Endothelial cell of umbilical vein (primary cell): Measurements from ENCODE around the gene STAG1. TPM values are rescaled to one million over a fixed set of nuclear protein-coding genes. Genes with fewer than 3 reads are reported as not detected.

Experiments
- BruUV-seq: library from RNA; stranded (reverse); fragments of 400-500 nt; replicated peaks from 2 replicates; lab custom pipeline; 2021; lab: Mats Ljungman, UMichigan
- CTCF ChIA-PET: fragments of 300-600, 350-600 bp; sonication (Branson Sonifier 250); formaldehyde crosslinking; loops from one replicate; lab custom pipeline; 2021; ENCODE audit warnings: antibody characterized with exemption, inconsistent platforms; lab: Charles Lee
- POLR2A ChIA-PET: fragments of 300-600, 350-600 bp; sonication (Branson Sonifier 250); formaldehyde crosslinking; loops from one replicate; lab custom pipeline; 2021; ENCODE audit warnings: antibody characterized with exemption, inconsistent platforms; lab: Charles Lee
- DNase-seq: peaks from one replicate; pipeline ENCODE4 v3.0.0-alpha.2; 2011; ENCODE audit warnings: low read depth, low spot score
- FAIRE-seq: peaks from 2 replicates; lab custom pipeline; 2011; peaks lifted over from hg19 to GRCh38; lab: Jason Lieb, UNC
- H2AFZ ChIP-seq: 2 replicates; pipeline ENCODE4 v1.6.0; 2012; ENCODE audit warnings: low read depth, low read length, control low read depth, inconsistent platforms
- H3K27ac ChIP-seq: 2 replicates; pipeline ENCODE4 v1.5.1; 2011; ENCODE audit warnings: low read depth, mild to moderate bottlenecking, control low read depth, low read length, moderate library complexity; ENCODE audit not compliant: insufficient read depth
- H3K27me3 ChIP-seq, 2 experiments: 2 replicates each; pipeline versions ENCODE4 v1.6.0 to v1.6.1; 2011; ENCODE audit warnings: low read length in 2 of 2, mixed read lengths in 1 of 2; ENCODE audit not compliant: control insufficient read depth in 2 of 2, insufficient read depth in 2 of 2
- H3K36me3 ChIP-seq, 2 experiments: 2 replicates in 1 of 2; 3 replicates in 1 of 2; pipeline ENCODE4 v1.5.1; 2011; ENCODE audit warnings: low read length in 2 of 2, mild to moderate bottlenecking in 1 of 2, moderate library complexity in 1 of 2; ENCODE audit not compliant: control insufficient read depth in 2 of 2, insufficient read depth in 2 of 2; ENCODE audit errors: extremely low read depth in 1 of 2
- H3K4me1 ChIP-seq: 3 replicates; pipeline ENCODE4 v1.5.1; 2011; ENCODE audit warnings: mild to moderate bottlenecking, low read length; ENCODE audit not compliant: control insufficient read depth, insufficient read depth; ENCODE audit errors: extremely low read depth
- H3K4me2 ChIP-seq: 2 replicates; pipeline ENCODE4 v1.6.1; 2011; ENCODE audit warnings: low read length, control low read depth, mixed read lengths; ENCODE audit not compliant: insufficient read depth
- H3K4me3 ChIP-seq, 3 experiments: fragments of 200-600 bp in 1 of 3; sonication (generic), shearing (Covaris generic) in 1 of 3; replicated peaks in 1 of 3; 2 replicates each; pipeline ENCODE4 v1.5.1; 2011 to 2016; ENCODE audit warnings: control low read depth in 3 of 3, low read length in 3 of 3, mild to moderate bottlenecking in 2 of 3, inconsistent platforms in 1 of 3, low read depth in 1 of 3, moderate library complexity in 1 of 3; ENCODE audit not compliant: insufficient read depth in 1 of 3
- H3K79me2 ChIP-seq: 2 replicates; pipeline ENCODE4 v1.6.0; 2012; ENCODE audit warnings: low read length, inconsistent platforms; ENCODE audit not compliant: control insufficient read depth, insufficient read depth
- H3K9ac ChIP-seq: replicated peaks from 2 replicates; pipeline ENCODE3; 2011; ENCODE audit warnings: low read length, control low read depth; ENCODE audit not compliant: insufficient read depth; ENCODE audit errors: extremely low read depth
- H3K9me1 ChIP-seq: replicated peaks from 3 replicates; pipeline ENCODE4 v1.6.0; 2011; ENCODE audit warnings: mild to moderate bottlenecking, low read length; ENCODE audit not compliant: control insufficient read depth, insufficient read depth; ENCODE audit errors: extremely low read depth
- H3K9me3 ChIP-seq: replicated peaks from 2 replicates; pipeline ENCODE4 v1.5.1; 2012; ENCODE audit warnings: low read length, inconsistent platforms; ENCODE audit not compliant: control insufficient read depth, insufficient read depth
- H4K20me1 ChIP-seq: replicated peaks from 2 replicates; pipeline ENCODE3; 2011; ENCODE audit warnings: mild to moderate bottlenecking, low read length; ENCODE audit not compliant: control insufficient read depth, insufficient read depth; ENCODE audit errors: extremely low read depth
- CTCF ChIP-seq, 2 donors: IDR thresholded peaks; 1 replicate in 1 of 2; 2 replicates in 1 of 2; pipeline ENCODE4 v1.5.1; 2011; ENCODE audit warnings: low read length in 2 of 2, mild to moderate bottlenecking in 2 of 2, moderate library complexity in 2 of 2, control low read depth in 1 of 2, inconsistent platforms in 1 of 2, low read depth in 1 of 2; ENCODE audit not compliant: insufficient read depth in 1 of 2; ENCODE audit errors: extremely low read depth in 1 of 2
- EZH2 ChIP-seq: IDR thresholded peaks from 2 replicates; pipeline ENCODE4 v1.6.1; 2012; ENCODE audit warnings: borderline replicate concordance, low read depth, mild to moderate bottlenecking, moderate library complexity, low read length, inconsistent platforms; ENCODE audit not compliant: severe bottlenecking
- FOS ChIP-seq: IDR thresholded peaks from 2 replicates; pipeline ENCODE4 v1.6.1; 2011; ENCODE audit warnings: mild to moderate bottlenecking, low read length, moderate library complexity, borderline replicate concordance; ENCODE audit not compliant: insufficient read depth
- GATA2 ChIP-seq: IDR thresholded peaks from 2 replicates; pipeline ENCODE4 v1.7.0; 2011; ENCODE audit warnings: low read depth, mild to moderate bottlenecking, moderate library complexity, mixed read lengths, low read length; ENCODE audit not compliant: insufficient read length, insufficient read depth
- JUN ChIP-seq: IDR thresholded peaks from 2 replicates; pipeline ENCODE4 v1.6.1; 2011; ENCODE audit warnings: borderline replicate concordance, low read depth; ENCODE audit not compliant: insufficient read length, insufficient read depth
- MAX ChIP-seq: IDR thresholded peaks from 2 replicates; pipeline ENCODE4 v1.6.1; 2011; ENCODE audit not compliant: insufficient read depth, insufficient read length
- MYC ChIP-seq: IDR thresholded peaks from one replicate; pipeline ENCODE4 v1.6.1; 2011; ENCODE audit warnings: mild to moderate bottlenecking, low read depth, low read length
- POLR2A ChIP-seq: IDR thresholded peaks from 2 replicates; pipeline ENCODE4 v1.6.1; 2012; ENCODE audit warnings: low read depth, mild to moderate bottlenecking, control low read depth, low read length
- POLR2AphosphoS5 ChIP-seq: IDR thresholded peaks from 2 replicates; pipeline ENCODE4 v1.6.1; 2012; ENCODE audit warnings: low read depth, mild to moderate bottlenecking, control low read depth, low read length, moderate library complexity; ENCODE audit not compliant: insufficient read depth
- dilution Hi-C: fragments of 300-500 bp; cut with MboI; formaldehyde crosslinking; loops from one replicate; pipeline ENCODE4 v1.15.0; 2019; ENCODE audit warnings: low sequenced_read_pairs; ENCODE audit not compliant: extremely low pct_ligation_motif_present
- intact Hi-C: fragments of 100-400 bp; cut with micrococcal nuclease; formaldehyde crosslinking; loops from one replicate; pipeline ENCODE4 v1.10.0; 2022
- polyA plus RNA-seq, 4 experiments: library from polyadenylated mRNA; depleted of rRNA in 3 of 4; stranded (reverse) in 3 of 4; unstranded in 1 of 4; fragments of >200 nt; gene quantifications; 2 replicates each; pipeline versions ENCODE4 v1.2.1 to v1.2.3, GENCODE V29; 2011 to 2012; ENCODE audit warnings: missing spikeins in 1 of 4
- total RNA-seq: library from RNA; stranded (reverse); gene quantifications from 2 replicates; pipeline ENCODE4 v1.2.3, GENCODE V29; 2021

The STAG1 gene
- total and polyA plus RNA-seq, 2 donors (not counting 3 experiments of a cell fraction or from before 2014, with no cell fraction given) = 7.4 to 42.1 TPM

GRCh38 chr3:136547293-136547692, 204.9 kb downstream of the STAG1 start:
- Histone ChIP-seq H3K27ac (no peak overlapping the region), H3K4me3 (no peak overlapping the region), H3K9ac (no peak overlapping the region), H3K9me3 (no peaks in the 10 kb centered on the region), H3K4me1 (peaks cover 26% of the 10 kb centered on the region), H3K36me3 (no peaks in the 10 kb centered on the region), H3K9me1 (no peaks in the 10 kb centered on the region), H4K20me1 (no peaks in the 10 kb centered on the region), H2AFZ (no peak overlapping the region), H3K4me2 (no peak overlapping the region), H3K79me2 (no peaks in the 10 kb centered on the region), H3K27me3 (no peaks in the 10 kb centered on the region)
- dilution Hi-C loops = no loop called here
- ChIA-PET CTCF (interaction anchor here (0.7 to 6.4 kb wide), 13 partner anchors 14 to 472 kb away, joined by 3 to 164 read pairs (median 3); partner anchors contain the start of gene STAG1), POLR2A (interaction anchor here (2.7 kb wide), 1 partner anchor 205 kb away, joined by 8 read pairs; the partner anchor contains the start of gene STAG1)
- intact Hi-C loops = loop anchor here (10.0 kb wide), 2 partner anchors 468 to 472 kb away; no protein-coding TSS in a partner anchor
- FAIRE-seq (no peak), DNase-seq (peak; percentile 51)
- TF ChIP-seq JUN (no peak), EZH2 (no peak), GATA2 (peak; percentile 37), FOS (peak; percentile 25), MYC (no peak)
- no TSS peak for BruUV-seq

GRCh38 chr3:136546720-136547119, 205.5 kb downstream of the STAG1 start:
- ChIA-PET CTCF (interaction anchor here (0.7 to 6.4 kb wide), 17 partner anchors 8 to 467 kb away, joined by 3 to 164 read pairs (median 4); partner anchors contain the start of genes NCK1 and STAG1), POLR2A (interaction anchor here (2.7 kb wide), 1 partner anchor 206 kb away, joined by 8 read pairs; the partner anchor contains the start of gene STAG1)
- no peak overlapping the region for H3K9ac ChIP-seq
- H3K9me3 ChIP-seq = no peaks in the 10 kb centered on the region
- no TSS peak for BruUV-seq
- no peaks in the 10 kb centered on the region for H4K20me1 ChIP-seq
- no peak overlapping the region for H3K4me2 ChIP-seq
- H3K9me1 ChIP-seq = no peaks in the 10 kb centered on the region
- peaks cover 26% of the 10 kb centered on the region for H3K4me1 ChIP-seq
- TF ChIP-seq EZH2 (no peak), CTCF (IDR thresholded peaks at IDR 0.05; ENCODE audit: extremely low read depth in 1 of 2, insufficient read depth in 1 of 2, low read depth in 1 of 2, low read length in 2 of 2) (no peak), POLR2AphosphoS5 (no peak), POLR2A (no peak), MAX (no peak), GATA2 (no peak), JUN (no peak), MYC (no peak)
- no peaks in the 10 kb centered on the region for H3K79me2 ChIP-seq
- H3K27me3 ChIP-seq = no peaks in the 10 kb centered on the region
- dilution Hi-C loops = no loop called here
- DNase-seq (peak; percentile 28), FAIRE-seq (no peak)
- H3K36me3 ChIP-seq = no peaks in the 10 kb centered on the region
- H2AFZ ChIP-seq = no peak overlapping the region
- H3K27ac ChIP-seq = no peak overlapping the region
- intact Hi-C loops = loop anchor here (1.0 to 10.0 kb wide), 3 partner anchors 206 to 472 kb away; partner anchors contain the start of gene STAG1
- no peak overlapping the region for H3K4me3 ChIP-seq
